Measurements from ENCODE around the gene PRPS1L1.

PRPS1L1 gene

DNA sequence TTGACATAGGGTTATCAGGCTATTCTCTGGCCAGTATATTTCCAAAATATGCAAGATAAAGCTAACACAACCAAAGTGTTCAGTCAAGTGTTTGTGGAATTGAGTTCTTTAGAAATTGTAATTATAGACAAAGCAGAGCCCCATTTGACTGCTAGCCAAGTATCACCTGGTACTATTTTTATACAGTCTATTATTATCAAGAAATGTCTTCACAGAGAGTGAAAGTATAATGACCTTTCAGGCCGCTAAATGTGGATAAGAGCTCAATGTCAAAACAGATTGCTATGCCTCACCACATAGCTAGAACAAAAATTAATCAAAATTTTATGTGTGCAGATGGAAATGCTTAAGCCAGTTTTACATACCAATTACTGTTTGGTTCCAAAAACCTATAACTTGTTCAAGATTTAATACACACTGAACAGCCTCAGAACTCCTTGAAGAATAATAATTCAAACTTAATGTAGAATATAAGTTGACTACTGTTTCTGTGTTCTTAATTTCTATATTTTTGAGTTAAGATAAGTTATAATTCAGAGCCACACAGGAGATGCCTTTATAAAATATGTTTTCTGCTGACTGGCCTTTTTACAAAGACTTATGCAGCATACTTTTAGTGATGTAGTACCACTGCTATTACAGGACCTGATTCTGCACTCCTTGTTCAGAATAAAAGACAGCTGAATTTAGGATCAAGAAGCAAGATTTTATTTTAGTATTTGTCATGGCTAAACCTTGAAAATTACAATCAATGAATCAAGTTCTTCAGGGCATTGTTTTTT is 31.0 kb downstream of the PRPS1L1 start:
- TF ChIP-seq, protein P1, sequence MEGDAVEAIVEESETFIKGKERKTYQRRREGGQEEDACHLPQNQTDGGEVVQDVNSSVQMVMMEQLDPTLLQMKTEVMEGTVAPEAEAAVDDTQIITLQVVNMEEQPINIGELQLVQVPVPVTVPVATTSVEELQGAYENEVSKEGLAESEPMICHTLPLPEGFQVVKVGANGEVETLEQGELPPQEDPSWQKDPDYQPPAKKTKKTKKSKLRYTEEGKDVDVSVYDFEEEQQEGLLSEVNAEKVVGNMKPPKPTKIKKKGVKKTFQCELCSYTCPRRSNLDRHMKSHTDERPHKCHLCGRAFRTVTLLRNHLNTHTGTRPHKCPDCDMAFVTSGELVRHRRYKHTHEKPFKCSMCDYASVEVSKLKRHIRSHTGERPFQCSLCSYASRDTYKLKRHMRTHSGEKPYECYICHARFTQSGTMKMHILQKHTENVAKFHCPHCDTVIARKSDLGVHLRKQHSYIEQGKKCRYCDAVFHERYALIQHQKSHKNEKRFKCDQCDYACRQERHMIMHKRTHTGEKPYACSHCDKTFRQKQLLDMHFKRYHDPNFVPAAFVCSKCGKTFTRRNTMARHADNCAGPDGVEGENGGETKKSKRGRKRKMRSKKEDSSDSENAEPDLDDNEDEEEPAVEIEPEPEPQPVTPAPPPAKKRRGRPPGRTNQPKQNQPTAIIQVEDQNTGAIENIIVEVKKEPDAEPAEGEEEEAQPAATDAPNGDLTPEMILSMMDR (IDR thresholded peaks at IDR 0.05; ENCODE audit: control insufficient read depth, extremely low read depth, insufficient read depth): no peak
- H3K4me3 ChIP-seq (ENCODE audit: low read depth, low read length): no peak overlapping the region
- DNase-seq (ENCODE audit: low read depth): no peak

DNA sequence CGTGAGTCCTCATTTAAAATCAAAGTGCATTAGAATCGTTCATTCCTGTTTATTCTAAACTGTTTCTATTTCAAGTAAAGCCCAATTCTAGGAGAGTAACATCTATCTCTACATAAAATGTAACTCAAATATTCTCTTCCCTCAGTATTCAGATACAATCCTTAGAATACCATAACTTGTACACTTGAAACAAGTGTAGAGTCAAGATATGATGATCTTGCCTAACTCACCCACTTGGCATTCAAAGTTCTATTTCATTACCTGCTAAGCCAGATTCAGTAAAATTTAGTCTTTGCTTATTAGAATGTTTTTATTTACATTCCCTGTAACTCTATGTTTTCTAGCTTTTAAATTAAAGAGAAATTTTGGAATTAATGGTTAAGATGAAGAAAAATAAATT is 31.6 kb downstream of the PRPS1L1 start:
- H3K4me3 ChIP-seq (ENCODE audit: low read depth, low read length): no peak overlapping the region
- no peak for DNase-seq (ENCODE audit: low read depth)
- TF ChIP-seq, protein P1 (IDR thresholded peaks at IDR 0.05; ENCODE audit: control insufficient read depth, extremely low read depth, insufficient read depth): no peak

GRCh38 chr7:17994079-17994850 is 33.4 kb downstream of the PRPS1L1 start:
- DNase-seq (ENCODE audit: low read depth): no peak
- no peak overlapping the region for H3K4me3 ChIP-seq (ENCODE audit: low read depth, low read length)
- TF ChIP-seq, protein P1 (IDR thresholded peaks at IDR 0.05; ENCODE audit: control insufficient read depth, extremely low read depth, insufficient read depth): no peak

DNA sequence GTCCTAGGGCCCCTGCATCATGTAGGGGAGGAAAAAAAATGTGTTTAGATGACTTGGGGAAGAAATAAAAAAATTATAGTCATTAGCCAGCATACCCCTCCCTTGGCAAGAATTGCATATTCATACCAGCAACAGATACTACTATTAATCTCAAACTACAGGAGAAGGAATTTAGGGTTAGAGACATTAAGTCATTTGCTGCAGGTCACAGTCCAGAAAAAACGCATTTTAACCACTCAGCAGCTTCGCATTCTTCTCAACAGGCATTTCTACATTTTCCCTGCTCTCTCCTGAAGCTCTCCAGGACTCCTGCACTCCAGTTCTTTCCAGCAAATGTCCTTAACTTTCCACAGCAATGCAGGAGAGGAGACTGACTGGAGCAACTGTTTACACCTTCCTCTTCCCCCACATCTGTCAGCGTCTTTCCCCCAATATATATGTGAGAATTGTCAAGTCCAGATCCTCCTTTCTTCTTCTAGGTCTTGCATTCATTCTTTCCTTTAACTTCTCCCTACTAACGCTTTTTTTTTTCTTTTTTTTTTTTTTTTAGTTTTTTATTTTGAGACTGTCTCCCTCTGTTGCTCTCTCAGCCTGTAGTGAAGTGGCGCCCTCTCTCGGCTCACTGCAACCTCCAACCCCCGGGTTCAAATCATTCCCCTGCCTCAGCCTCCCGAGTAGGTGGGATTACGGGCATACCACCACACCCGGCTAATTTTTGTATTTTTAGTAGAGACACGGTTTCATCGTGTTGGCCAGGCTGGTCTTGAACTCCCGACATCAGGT is 35.6 kb downstream of the PRPS1L1 start:
- TF ChIP-seq, protein P1 (IDR thresholded peaks at IDR 0.05; ENCODE audit: control insufficient read depth, extremely low read depth, insufficient read depth): peak; percentile 35; the same call in 1 of the 2 replicates
- no peak for DNase-seq (ENCODE audit: low read depth)
- H3K4me3 ChIP-seq (ENCODE audit: low read depth, low read length): no peak overlapping the region

DNA sequence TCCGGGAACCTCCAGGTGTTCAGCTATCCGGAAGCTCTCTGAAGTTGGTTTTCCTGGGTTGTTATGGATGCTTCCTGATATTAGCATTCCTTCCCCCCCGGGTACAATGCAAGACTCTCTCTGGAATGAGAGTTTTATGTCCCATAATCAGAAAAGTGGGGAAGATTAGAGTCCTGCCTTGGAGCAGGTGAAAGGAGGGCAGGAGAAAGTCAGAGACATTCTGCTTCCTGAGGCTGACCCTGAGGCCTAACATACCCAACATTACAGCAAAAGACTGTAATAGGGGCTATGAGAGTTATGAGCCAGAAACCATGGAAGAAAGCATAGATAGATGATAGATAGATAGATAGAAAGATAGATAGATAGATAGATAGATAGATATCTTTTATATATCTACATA is 36.9 kb downstream of the PRPS1L1 start:
- TF ChIP-seq, protein P1 (IDR thresholded peaks at IDR 0.05; ENCODE audit: control insufficient read depth, extremely low read depth, insufficient read depth): no peak
- no peak overlapping the region for H3K4me3 ChIP-seq (ENCODE audit: low read depth, low read length)

GRCh38 chr7:17989546-17989945 is 38.1 kb downstream of the PRPS1L1 start:
- DNase-seq (ENCODE audit: low read depth): no peak
- no peak overlapping the region for H3K4me3 ChIP-seq (ENCODE audit: low read depth, low read length)
- TF ChIP-seq, protein P1 (IDR thresholded peaks at IDR 0.05; ENCODE audit: control insufficient read depth, extremely low read depth, insufficient read depth): no peak

More for the DNA sequence above, 36.9 kb downstream of the PRPS1L1 start:
- no peak for DNase-seq (ENCODE audit: low read depth)
